ENCODE results near the gene CPT1C.

Gene CPT1C

GRCh38 chr19:49741210-49741844, 50.4 kb downstream of the CPT1C start:
- no peak overlapping the region for H3K27ac ChIP-seq (ENCODE audit: low read depth, low read length, severe bottlenecking)
- H3K36me3 ChIP-seq (ENCODE audit: control insufficient read depth, insufficient read depth, low read length): no peaks in the 10 kb centered on the region
- H3K9me3 ChIP-seq (ENCODE audit: control insufficient read depth, low read length): no peaks in the 10 kb centered on the region
- 94 to 96% methylated on average over 8 of the region's 9 CpGs for WGBS, 2 experiments (ENCODE audit: insufficient coverage in 2 of 2)
- H3K4me3 ChIP-seq (ENCODE audit: extremely low read depth, insufficient read depth, low read length, poor library complexity, severe bottlenecking): no peak overlapping the region
- no peaks in the 10 kb centered on the region for H3K4me1 ChIP-seq (ENCODE audit: control insufficient read depth, insufficient read depth, low read length, poor library complexity, severe bottlenecking)

GRCh38 chr19:49744946-49745381, 54.0 kb downstream of the CPT1C start:
- 88 to 93% methylated on average over 6 to 21 of the region's 23 CpGs for WGBS, 2 experiments (ENCODE audit: insufficient coverage in 2 of 2)
- Histone ChIP-seq H3K36me3 (ENCODE audit: control insufficient read depth, insufficient read depth, low read length) (no peaks in the 10 kb centered on the region), H3K4me3 (ENCODE audit: extremely low read depth, insufficient read depth, low read length, poor library complexity, severe bottlenecking) (no peak overlapping the region)

GRCh38 chr19:49746206-49746958, 55.5 kb downstream of the CPT1C start:
- Histone ChIP-seq H3K27ac (ENCODE audit: low read depth, low read length, severe bottlenecking) (no peak overlapping the region), H3K36me3 (ENCODE audit: control insufficient read depth, insufficient read depth, low read length) (no peaks in the 10 kb centered on the region), H3K4me1 (ENCODE audit: control insufficient read depth, insufficient read depth, low read length, poor library complexity, severe bottlenecking) (no peaks in the 10 kb centered on the region), H3K9me3 (ENCODE audit: control insufficient read depth, low read length) (no peaks in the 10 kb centered on the region), H3K4me3 (ENCODE audit: extremely low read depth, insufficient read depth, low read length, poor library complexity, severe bottlenecking) (no peak overlapping the region)
- WGBS, 2 experiments (ENCODE audit: insufficient coverage in 2 of 2): 79% methylated on average over 40 to 43 of the region's 52 CpGs

More at GRCh38 chr19:49744946-49745381, 54.0 kb downstream of the CPT1C start:
- Histone ChIP-seq H3K27ac (ENCODE audit: low read depth, low read length, severe bottlenecking) (no peak overlapping the region), H3K4me1 (ENCODE audit: control insufficient read depth, insufficient read depth, low read length, poor library complexity, severe bottlenecking) (no peaks in the 10 kb centered on the region), H3K9me3 (ENCODE audit: control insufficient read depth, low read length) (no peaks in the 10 kb centered on the region)

- Histone ChIP-seq H3K36me3 (ENCODE audit: control insufficient read depth, insufficient read depth, low read length) (no peaks in the 10 kb centered on the region), H3K4me3 (ENCODE audit: extremely low read depth, insufficient read depth, low read length, poor library complexity, severe bottlenecking) (no peak overlapping the region), H3K9me3 (ENCODE audit: control insufficient read depth, low read length) (peaks cover 3% of the 10 kb centered on the region), H3K27ac (ENCODE audit: low read depth, low read length, severe bottlenecking) (no peak overlapping the region), H3K4me1 (ENCODE audit: control insufficient read depth, insufficient read depth, low read length, poor library complexity, severe bottlenecking) (no peaks in the 10 kb centered on the region)
- 74 to 89% methylated on average over 3 to 4 of the region's 6 CpGs for WGBS, 2 experiments (ENCODE audit: insufficient coverage in 2 of 2)
Measured at GRCh38 chr19:49749055-49749716, 58.3 kb downstream of the CPT1C start.

GRCh38 chr19:49749771-49750170, 58.9 kb downstream of the CPT1C start:
- Histone ChIP-seq H3K4me3 (ENCODE audit: extremely low read depth, insufficient read depth, low read length, poor library complexity, severe bottlenecking) (no peak overlapping the region), H3K27ac (ENCODE audit: low read depth, low read length, severe bottlenecking) (no peak overlapping the region), H3K36me3 (ENCODE audit: control insufficient read depth, insufficient read depth, low read length) (no peaks in the 10 kb centered on the region), H3K4me1 (ENCODE audit: control insufficient read depth, insufficient read depth, low read length, poor library complexity, severe bottlenecking) (no peaks in the 10 kb centered on the region), H3K9me3 (ENCODE audit: control insufficient read depth, low read length) (peaks cover 3% of the 10 kb centered on the region)
- 80% methylated on average over 1 of the region's 1 CpG; no CpG with 5 or more reads in 1 of the 2 experiments for WGBS, 2 experiments (ENCODE audit: insufficient coverage in 2 of 2)

- no peaks in the 10 kb centered on the region for H3K4me1 ChIP-seq (ENCODE audit: control insufficient read depth, insufficient read depth, low read length, poor library complexity, severe bottlenecking)
- no peaks in the 10 kb centered on the region for H3K36me3 ChIP-seq (ENCODE audit: control insufficient read depth, insufficient read depth, low read length)
- no peak overlapping the region for H3K4me3 ChIP-seq (ENCODE audit: extremely low read depth, insufficient read depth, low read length, poor library complexity, severe bottlenecking)
- no peak overlapping the region for H3K27ac ChIP-seq (ENCODE audit: low read depth, low read length, severe bottlenecking)
- peaks cover 20% of the 10 kb centered on the region for H3K9me3 ChIP-seq (ENCODE audit: control insufficient read depth, low read length)
- WGBS, 2 experiments (ENCODE audit: insufficient coverage in 2 of 2): 80% methylated on average over 1 of the region's 1 CpG; no CpG with 5 or more reads in 1 of the 2 experiments
Measured at GRCh38 chr19:49752701-49753100, 61.8 kb downstream of the CPT1C start.

GRCh38 chr19:49755956-49756355, 65.0 kb downstream of the CPT1C start:
- H3K4me1 ChIP-seq (ENCODE audit: control insufficient read depth, insufficient read depth, low read length, poor library complexity, severe bottlenecking): peaks cover 9% of the 10 kb centered on the region
- WGBS, 2 experiments (ENCODE audit: insufficient coverage in 2 of 2): no CpG with 5 or more reads among the region's 3 CpGs

GRCh38 chr19:49758292-49758691, 67.4 kb downstream of the CPT1C start:
- H3K4me1 ChIP-seq (ENCODE audit: control insufficient read depth, insufficient read depth, low read length, poor library complexity, severe bottlenecking): peaks cover 18% of the 10 kb centered on the region
- no peak overlapping the region for H3K4me3 ChIP-seq (ENCODE audit: extremely low read depth, insufficient read depth, low read length, poor library complexity, severe bottlenecking)
- peaks cover 16% of the 10 kb centered on the region for H3K9me3 ChIP-seq (ENCODE audit: control insufficient read depth, low read length)
- no peaks in the 10 kb centered on the region for H3K36me3 ChIP-seq (ENCODE audit: control insufficient read depth, insufficient read depth, low read length)
- H3K27ac ChIP-seq (ENCODE audit: low read depth, low read length, severe bottlenecking): no peak overlapping the region
- 32 to 47% methylated on average over 4 to 6 of the region's 7 CpGs for WGBS, 2 experiments (ENCODE audit: insufficient coverage in 2 of 2)

More at GRCh38 chr19:49755956-49756355, 65.0 kb downstream of the CPT1C start:
- Histone ChIP-seq H3K27ac (ENCODE audit: low read depth, low read length, severe bottlenecking) (no peak overlapping the region), H3K36me3 (ENCODE audit: control insufficient read depth, insufficient read depth, low read length) (no peaks in the 10 kb centered on the region), H3K9me3 (ENCODE audit: control insufficient read depth, low read length) (peaks cover 20% of the 10 kb centered on the region), H3K4me3 (ENCODE audit: extremely low read depth, insufficient read depth, low read length, poor library complexity, severe bottlenecking) (no peak overlapping the region)

GRCh38 chr19:49761249-49761624, 70.3 kb downstream of the CPT1C start:
- H3K36me3 ChIP-seq (ENCODE audit: control insufficient read depth, insufficient read depth, low read length): no peaks in the 10 kb centered on the region
- WGBS, 2 experiments (ENCODE audit: insufficient coverage in 2 of 2): 67% methylated on average over 1 of the region's 1 CpG; no CpG with 5 or more reads in 1 of the 2 experiments
- peaks cover 6% of the 10 kb centered on the region for H3K9me3 ChIP-seq (ENCODE audit: control insufficient read depth, low read length)
- H3K4me3 ChIP-seq (ENCODE audit: extremely low read depth, insufficient read depth, low read length, poor library complexity, severe bottlenecking): no peak overlapping the region
- peaks cover 24% of the 10 kb centered on the region for H3K4me1 ChIP-seq (ENCODE audit: control insufficient read depth, insufficient read depth, low read length, poor library complexity, severe bottlenecking)
- peak overlapping the region; percentile 36 for H3K27ac ChIP-seq (ENCODE audit: low read depth, low read length, severe bottlenecking)

- Histone ChIP-seq H3K4me3 (ENCODE audit: extremely low read depth, insufficient read depth, low read length, poor library complexity, severe bottlenecking) (no peak overlapping the region), H3K27ac (ENCODE audit: low read depth, low read length, severe bottlenecking) (peak overlapping the region; percentile 36), H3K4me1 (ENCODE audit: control insufficient read depth, insufficient read depth, low read length, poor library complexity, severe bottlenecking) (peaks cover 24% of the 10 kb centered on the region), H3K9me3 (ENCODE audit: control insufficient read depth, low read length) (peaks cover under 1% of the 10 kb centered on the region), H3K36me3 (ENCODE audit: control insufficient read depth, insufficient read depth, low read length) (no peaks in the 10 kb centered on the region)
- WGBS, 2 experiments (ENCODE audit: insufficient coverage in 2 of 2): 83 to 86% methylated on average over 8 to 13 of the region's 16 CpGs
Measured at GRCh38 chr19:49761625-49762311, 70.9 kb downstream of the CPT1C start.
